Muscle of leg (tissue), 11 donors: Measurements from ENCODE around the gene RRP36. TPM values are rescaled to one million over a fixed set of nuclear protein-coding genes. Genes with fewer than 3 reads are reported as not detected.

Experiments
- DNase-seq: peaks from one replicate; pipeline ENCODE4 v3.0.0; 2013
- H3K27ac ChIP-seq: one replicate; pipeline ENCODE4 v1.5.1; 2013; ENCODE audit warnings: mild to moderate bottlenecking, low read length, control low read depth
- H3K27me3 ChIP-seq: one replicate; pipeline ENCODE4 v1.6.1; 2013; ENCODE audit warnings: low read length; ENCODE audit not compliant: control insufficient read depth, insufficient read depth
- H3K36me3 ChIP-seq: one replicate; pipeline ENCODE4 v1.6.1; 2013; ENCODE audit warnings: low read length; ENCODE audit not compliant: control insufficient read depth, insufficient read depth
- H3K4me1 ChIP-seq: one replicate; pipeline ENCODE4 v1.6.1; 2013; ENCODE audit warnings: low read length; ENCODE audit not compliant: control insufficient read depth, insufficient read depth
- H3K4me3 ChIP-seq: one replicate; pipeline ENCODE4 v1.5.1; 2013; ENCODE audit warnings: low read length, control low read depth
- H3K9me3 ChIP-seq: replicated peaks from 2 replicates; pipeline ENCODE4 v1.6.1; 2013; ENCODE audit warnings: low read depth, low read length; ENCODE audit not compliant: control insufficient read depth
- WGBS: methylation state at CpG from one replicate; pipeline ENCODE4 v1.1.5; 2013; ENCODE audit warnings: missing lambda C conversion rate; ENCODE audit not compliant: insufficient coverage; 5-methylcytosine and 5-hydroxymethylcytosine counted together
- polyA plus RNA-seq, 8 donors: library from polyadenylated mRNA; unstranded; fragments of 120-200 nt; gene quantifications; one replicate each; pipeline versions ENCODE4 v1.2.1 to v1.2.3, GENCODE V29; 2013; ENCODE audit warnings: inconsistent platforms in 1 of 8, low replicate concordance in 1 of 8; ENCODE audit not compliant: insufficient read length in 8 of 8, insufficient read depth in 1 of 8
- total RNA-seq: library from RNA; stranded (reverse); fragments of 120-200 nt; gene quantifications from one replicate; pipeline ENCODE4 v1.2.4, GENCODE V29; 2013

Gene RRP36
- total and polyA plus RNA-seq, 9 donors = 39.8 to 53.1 (median 44.9) TPM

DNA sequence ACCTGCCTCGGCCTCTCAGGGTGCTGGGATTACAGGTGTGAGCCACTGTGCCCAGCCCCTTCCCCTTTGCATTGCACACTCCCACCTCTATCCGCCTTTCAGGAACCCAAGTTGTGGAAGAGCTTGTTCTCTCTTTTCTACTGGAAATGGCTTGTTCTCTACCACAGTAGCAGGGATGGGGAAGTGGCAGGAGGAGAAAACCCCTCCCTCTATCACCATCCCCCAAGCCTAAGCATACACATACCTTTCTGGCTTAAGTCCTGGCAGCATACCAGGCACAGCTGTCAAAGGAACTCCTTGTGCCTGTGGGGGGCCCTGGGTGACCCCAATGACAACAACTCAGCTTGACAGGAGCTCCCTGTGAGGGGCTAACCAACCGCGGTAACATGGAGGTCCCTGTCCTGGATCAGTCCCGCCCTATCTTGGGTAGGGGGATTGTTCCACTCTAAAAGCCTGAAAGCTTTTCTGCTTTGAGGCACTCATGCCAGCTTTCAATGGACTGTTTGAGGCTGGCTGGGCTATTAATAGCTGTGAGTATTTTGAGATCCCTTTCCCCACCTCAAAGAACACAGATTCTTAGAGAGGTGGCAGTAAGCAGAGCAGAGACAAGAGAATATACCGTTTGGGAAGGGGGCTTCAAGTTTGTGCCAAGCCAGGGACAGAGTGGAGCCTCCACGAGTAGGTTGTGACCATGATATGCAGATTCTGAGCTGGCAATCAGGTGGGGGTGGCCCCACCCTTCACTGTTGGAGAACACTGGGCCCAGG is 5.1 kb upstream of the RRP36 start:
- DNase-seq = peak; percentile 69
- peak overlapping the region; percentile 88 for H3K27ac ChIP-seq
- peak overlapping the region; percentile 24 for H3K4me3 ChIP-seq
- no peaks in the 10 kb centered on the region for H3K27me3 ChIP-seq
- H3K4me1 ChIP-seq = peaks cover 66% of the 10 kb centered on the region
- WGBS = 53% methylated on average over 2 of the region's 7 CpGs
- no peaks in the 10 kb centered on the region for H3K9me3 ChIP-seq
- H3K36me3 ChIP-seq = peaks cover 58% of the 10 kb centered on the region

- WGBS = 85% methylated on average over 12 of the region's 12 CpGs
- no peak for DNase-seq
- Histone ChIP-seq H3K36me3 (peaks cover 52% of the 10 kb centered on the region), H3K27me3 (no peaks in the 10 kb centered on the region), H3K9me3 (no peaks in the 10 kb centered on the region), H3K4me1 (peaks cover 66% of the 10 kb centered on the region), H3K27ac (peak overlapping the region; percentile 88), H3K4me3 (peak overlapping the region; percentile 24)
Measured at GRCh38 chr6:43016943-43017334, 4.5 kb upstream of the RRP36 start.

DNA sequence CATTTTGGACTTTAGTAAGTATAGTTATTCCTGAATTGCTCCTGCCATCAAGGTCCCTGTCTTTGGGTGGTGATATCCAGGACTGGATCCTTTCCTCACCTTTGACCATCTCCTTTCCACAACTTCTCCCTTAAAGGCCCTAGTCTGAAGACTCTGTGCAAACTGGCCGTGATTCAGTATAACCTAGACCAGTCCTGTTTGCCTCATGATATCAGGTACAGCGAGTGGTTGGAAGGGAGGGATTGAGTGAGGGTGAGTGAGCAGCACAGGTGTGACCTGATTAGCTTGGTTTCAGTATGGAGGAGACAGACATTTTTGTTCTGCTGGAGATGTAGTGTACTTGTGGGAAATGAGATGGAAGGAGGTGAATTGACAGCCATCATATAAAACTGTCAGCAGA is 2.3 kb upstream of the RRP36 start:
- H3K9me3 ChIP-seq = no peaks in the 10 kb centered on the region
- H3K4me1 ChIP-seq = peaks cover 61% of the 10 kb centered on the region
- no peaks in the 10 kb centered on the region for H3K27me3 ChIP-seq
- WGBS = 75% methylated on average over 1 of the region's 2 CpGs
- H3K27ac ChIP-seq = no peak overlapping the region
- DNase-seq = no peak
- no peak overlapping the region for H3K4me3 ChIP-seq
- peaks cover 47% of the 10 kb centered on the region for H3K36me3 ChIP-seq

- H3K36me3 ChIP-seq = peaks cover 57% of the 10 kb centered on the region
- no peaks in the 10 kb centered on the region for H3K9me3 ChIP-seq
- WGBS = 100% methylated on average over 2 of the region's 3 CpGs
- DNase-seq = no peak
- peak overlapping the region; percentile 97 for H3K27ac ChIP-seq
- no peak overlapping the region for H3K4me3 ChIP-seq
- no peaks in the 10 kb centered on the region for H3K27me3 ChIP-seq
- peaks cover 56% of the 10 kb centered on the region for H3K4me1 ChIP-seq
Measured at GRCh38 chr6:43020052-43020705, 1.2 kb upstream of the RRP36 start.

DNA sequence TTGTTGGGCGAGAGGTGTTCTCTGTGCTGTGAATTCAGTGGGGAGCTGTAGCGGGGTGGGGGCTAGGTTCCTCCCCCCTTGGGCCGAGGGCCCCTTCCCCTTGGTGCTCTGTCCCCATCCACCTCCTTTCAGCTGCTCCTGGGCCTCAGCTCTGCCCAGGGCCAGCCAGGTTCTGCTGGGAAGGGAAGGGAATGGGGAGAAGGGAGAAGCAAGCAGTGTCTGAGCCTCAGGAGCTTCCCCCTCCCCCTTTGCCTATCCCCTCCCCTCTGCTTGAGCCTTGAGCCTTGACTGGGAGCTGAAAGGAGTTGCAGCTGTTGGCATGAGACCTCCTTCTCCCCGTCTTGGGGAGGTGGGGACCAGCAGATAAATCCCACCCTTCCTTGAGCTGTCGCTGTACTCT is 576 bp upstream of the RRP36 start:
- DNase-seq = peak; percentile 44
- Histone ChIP-seq H3K36me3 (peaks cover 62% of the 10 kb centered on the region), H3K27ac (peak overlapping the region; percentile 97), H3K27me3 (no peaks in the 10 kb centered on the region), H3K9me3 (no peaks in the 10 kb centered on the region), H3K4me3 (peak overlapping the region; percentile 99), H3K4me1 (peaks cover 50% of the 10 kb centered on the region)
- no CpG with 5 or more reads among the region's 5 CpGs for WGBS

- 84% methylated on average over 2 of the region's 2 CpGs for WGBS
- peaks cover 70% of the 10 kb centered on the region for H3K36me3 ChIP-seq
Measured at GRCh38 chr6:43024436-43024835, 3.0 kb downstream of the RRP36 start.

DNA sequence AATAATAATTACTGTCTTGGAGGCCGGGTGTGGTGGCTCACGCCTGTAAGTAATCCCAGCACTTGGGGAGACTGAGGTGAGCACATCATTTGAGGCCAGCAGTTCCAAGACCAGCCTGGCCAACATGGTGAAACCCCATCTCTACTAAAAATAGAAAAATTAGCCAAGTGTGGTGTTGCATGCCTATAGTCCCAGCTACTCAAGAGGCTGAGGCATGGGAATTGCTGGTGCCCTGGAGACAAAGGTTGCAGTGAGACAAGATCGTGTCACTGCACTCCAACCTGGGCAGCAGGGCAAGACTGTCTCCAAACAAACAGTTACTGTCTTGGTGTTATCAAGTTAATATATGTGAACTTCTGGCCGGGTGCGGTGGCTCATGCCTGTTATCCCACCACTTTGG is 4.9 kb downstream of the RRP36 start:
- Histone ChIP-seq H3K27ac (no peak overlapping the region), H3K4me1 (peaks cover 7% of the 10 kb centered on the region), H3K27me3 (no peaks in the 10 kb centered on the region), H3K4me3 (no peak overlapping the region), H3K9me3 (no peaks in the 10 kb centered on the region), H3K36me3 (peaks cover 67% of the 10 kb centered on the region)
- DNase-seq = no peak
- WGBS = 78% methylated on average over 1 of the region's 5 CpGs

More at GRCh38 chr6:43024436-43024835, 3.0 kb downstream of the RRP36 start:
- H3K4me3 ChIP-seq = no peak overlapping the region
- no peaks in the 10 kb centered on the region for H3K9me3 ChIP-seq
- no peaks in the 10 kb centered on the region for H3K27me3 ChIP-seq
- peaks cover 20% of the 10 kb centered on the region for H3K4me1 ChIP-seq
- H3K27ac ChIP-seq = no peak overlapping the region
- DNase-seq = no peak

GRCh38 chr6:43029120-43029519 is 7.7 kb downstream of the RRP36 start:
- H3K27me3 ChIP-seq = no peaks in the 10 kb centered on the region
- WGBS = 92% methylated on average over 5 of the region's 9 CpGs
- H3K36me3 ChIP-seq = peaks cover 84% of the 10 kb centered on the region
- H3K4me1 ChIP-seq = no peaks in the 10 kb centered on the region
- H3K9me3 ChIP-seq = no peaks in the 10 kb centered on the region
- no peak overlapping the region for H3K4me3 ChIP-seq
- no peak for DNase-seq
- no peak overlapping the region for H3K27ac ChIP-seq

- Histone ChIP-seq H3K9me3 (no peaks in the 10 kb centered on the region), H3K36me3 (peaks cover 78% of the 10 kb centered on the region)
Measured at GRCh38 chr6:43032326-43032725, 10.9 kb downstream of the RRP36 start.

GRCh38 chr6:43033496-43034189 is 12.2 kb downstream of the RRP36 start:
- Histone ChIP-seq H3K27ac (no peak overlapping the region), H3K36me3 (peaks cover 80% of the 10 kb centered on the region), H3K27me3 (no peaks in the 10 kb centered on the region)

More at GRCh38 chr6:43032326-43032725, 10.9 kb downstream of the RRP36 start:
- peaks cover 3% of the 10 kb centered on the region for H3K4me1 ChIP-seq
- WGBS = 88% methylated on average over 1 of the region's 4 CpGs
- H3K27me3 ChIP-seq = no peaks in the 10 kb centered on the region
- no peak overlapping the region for H3K27ac ChIP-seq
- H3K4me3 ChIP-seq = no peak overlapping the region
- DNase-seq = no peak

More at GRCh38 chr6:43033496-43034189, 12.2 kb downstream of the RRP36 start:
- peaks cover 3% of the 10 kb centered on the region for H3K4me1 ChIP-seq
- no peaks in the 10 kb centered on the region for H3K9me3 ChIP-seq
- no peak for DNase-seq
- WGBS = 93% methylated on average over 2 of the region's 2 CpGs
- H3K4me3 ChIP-seq = no peak overlapping the region
